ENCODE measurements around the gene LUZP2.

- TF ChIP-seq CTCF (IDR thresholded peaks at IDR 0.05) (no peak), EP300 (IDR thresholded peaks at IDR 0.05) (no peak), POLR2A (IDR thresholded peaks at IDR 0.05) (no peak)
Measured at GRCh38 chr11:24819006-24819405, 322.2 kb downstream of the LUZP2 start.

Data from tibial nerve (tissue), 4 donors.